Esophagus muscularis mucosa (tissue), 4 donors: ENCODE results near the gene LTBR. TPM values are rescaled to one million over a fixed set of nuclear protein-coding genes. Genes with fewer than 3 reads are reported as not detected.

Experiments used
- DNase-seq: peaks from one replicate; pipeline ENCODE4 v3.0.0-alpha.2; 2017; ENCODE audit errors: extremely low spot score
- H3K27ac ChIP-seq, 4 donors: fragments of 200-600 bp; sonication (generic); replicated peaks in 1 of 4; 1 replicate in 3 of 4; 2 replicates in 1 of 4; pipeline ENCODE4 v1.5.1; 2016 to 2019; ENCODE audit warnings: mild to moderate bottlenecking in 1 of 4
- H3K27me3 ChIP-seq, 4 donors: fragments of 200-600 bp; sonication (generic); one replicate each; pipeline versions ENCODE4 v1.5.1 to v1.6.0; 2016 to 2019
- H3K36me3 ChIP-seq, 4 donors: fragments of 200-600 bp; sonication (generic); one replicate each; pipeline ENCODE4 v1.5.1; 2016 to 2019
- H3K4me1 ChIP-seq, 4 donors: fragments of 200-600 bp; sonication (generic); one replicate each; pipeline ENCODE4 v1.5.1; 2016 to 2019
- H3K4me3 ChIP-seq, 4 donors: fragments of 200-600 bp; sonication (generic); 1 replicate in 2 of 4; 2 replicates in 2 of 4; pipeline ENCODE4 v1.5.1; 2016 to 2019; ENCODE audit warnings: mild to moderate bottlenecking in 4 of 4, moderate library complexity in 1 of 4
- H3K9me3 ChIP-seq, 4 donors: fragments of 200-600 bp; sonication (generic); 1 replicate in 3 of 4; 2 replicates in 1 of 4; pipeline ENCODE4 v1.5.1; 2016 to 2019
- EP300 ChIP-seq: sonication (generic); formaldehyde crosslinking; IDR thresholded peaks from one replicate; pipeline ENCODE4 v1.6.1; 2017; ENCODE audit warnings: antibody characterized with exemption
- POLR2A ChIP-seq: fragments of 450-650 bp; IDR thresholded peaks from one replicate; pipeline ENCODE4 v1.6.1; 2017; ENCODE audit warnings: antibody characterized with exemption, moderate library complexity, mild to moderate bottlenecking, low read depth
- POLR2AphosphoS5 ChIP-seq, 2 donors: sonication (generic); formaldehyde crosslinking; IDR thresholded peaks; one replicate each; pipeline ENCODE4 v1.6.1; 2017; ENCODE audit warnings: antibody characterized with exemption in 2 of 2
- WGBS: methylation state at CpG from one replicate; pipeline ENCODE4 v1.1.5; 2018; 5-methylcytosine and 5-hydroxymethylcytosine counted together
- intact Hi-C: fragments of 100-400 bp; cut with DNase I; formaldehyde crosslinking; loops from one replicate; pipeline ENCODE4 v1.15.1; 2023
- total RNA-seq, 4 donors: library from RNA; depleted of rRNA; stranded (reverse); fragments of >200 nt; gene quantifications; one replicate each; pipeline versions ENCODE4 v1.1.0 to v1.2.1, GENCODE V29; 2016
- TF ChIP-seq, protein P1 (sequence below), 3 experiments: fragments of 200-600 bp in 2 of 3; fragments of 450-650 bp in 1 of 3; sonication (generic) in 2 of 3; IDR thresholded peaks; one replicate each; pipeline ENCODE4 v1.5.1; 2017 to 2019; ENCODE audit warnings: antibody characterized with exemption in 3 of 3, mild to moderate bottlenecking in 2 of 3, moderate library complexity in 1 of 3

The LTBR gene
- total RNA-seq, 4 donors from 2014 or later: 117 to 144 (median 137) TPM

DNA sequence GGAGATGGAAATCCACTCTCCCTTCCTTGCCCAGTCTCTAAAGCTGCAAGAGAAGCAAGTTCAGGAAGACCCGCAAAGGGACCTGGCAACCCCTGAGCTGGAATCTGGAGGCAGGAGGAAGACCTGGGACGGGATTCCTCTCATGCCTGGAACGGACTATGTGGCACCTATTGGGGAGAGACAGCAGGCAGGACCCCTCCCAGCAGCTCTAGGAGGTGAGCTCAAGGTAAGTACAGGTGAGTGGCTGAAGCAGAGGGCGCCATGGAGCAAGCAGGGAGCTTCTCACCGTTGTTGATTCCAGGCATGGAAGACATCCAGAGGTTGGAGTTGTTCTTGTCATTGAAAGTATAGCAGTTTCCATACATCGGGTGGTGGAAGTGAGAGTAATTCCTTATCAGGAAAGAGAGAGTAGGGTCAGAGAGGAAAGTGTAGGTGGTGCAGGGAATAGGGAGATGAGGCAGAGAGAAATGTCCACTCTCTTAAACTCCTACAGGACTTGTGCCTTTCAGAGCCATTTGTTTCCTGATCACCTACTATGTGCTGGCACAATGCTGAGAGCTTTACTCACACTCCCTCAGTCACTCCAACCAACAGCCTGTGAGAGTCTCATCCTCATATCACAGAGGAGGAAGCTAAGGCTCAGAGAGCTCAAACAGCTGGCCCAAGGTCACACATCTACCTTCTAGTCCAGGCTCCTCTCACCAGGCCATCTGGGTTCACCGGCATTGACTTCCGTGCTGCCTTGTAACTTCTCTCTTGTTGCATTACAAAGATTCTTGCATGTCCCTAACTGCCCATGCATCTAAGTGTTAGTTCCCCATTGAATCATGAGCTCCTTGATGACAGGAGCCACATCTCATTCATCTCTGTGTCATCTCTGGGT, 28.2 kb upstream of the LTBR start:
- Histone ChIP-seq H3K27me3 (no peaks in the 10 kb centered on the region), H3K9me3 (no peaks in the 10 kb centered on the region), H3K27ac (no peak overlapping the region), H3K36me3 (no peaks in the 10 kb centered on the region), H3K4me1 (peaks cover 10 to 23% (median 16%) of the 10 kb centered on the region in 4 donors), H3K4me3 (no peak overlapping the region)
- TF ChIP-seq, protein P1, sequence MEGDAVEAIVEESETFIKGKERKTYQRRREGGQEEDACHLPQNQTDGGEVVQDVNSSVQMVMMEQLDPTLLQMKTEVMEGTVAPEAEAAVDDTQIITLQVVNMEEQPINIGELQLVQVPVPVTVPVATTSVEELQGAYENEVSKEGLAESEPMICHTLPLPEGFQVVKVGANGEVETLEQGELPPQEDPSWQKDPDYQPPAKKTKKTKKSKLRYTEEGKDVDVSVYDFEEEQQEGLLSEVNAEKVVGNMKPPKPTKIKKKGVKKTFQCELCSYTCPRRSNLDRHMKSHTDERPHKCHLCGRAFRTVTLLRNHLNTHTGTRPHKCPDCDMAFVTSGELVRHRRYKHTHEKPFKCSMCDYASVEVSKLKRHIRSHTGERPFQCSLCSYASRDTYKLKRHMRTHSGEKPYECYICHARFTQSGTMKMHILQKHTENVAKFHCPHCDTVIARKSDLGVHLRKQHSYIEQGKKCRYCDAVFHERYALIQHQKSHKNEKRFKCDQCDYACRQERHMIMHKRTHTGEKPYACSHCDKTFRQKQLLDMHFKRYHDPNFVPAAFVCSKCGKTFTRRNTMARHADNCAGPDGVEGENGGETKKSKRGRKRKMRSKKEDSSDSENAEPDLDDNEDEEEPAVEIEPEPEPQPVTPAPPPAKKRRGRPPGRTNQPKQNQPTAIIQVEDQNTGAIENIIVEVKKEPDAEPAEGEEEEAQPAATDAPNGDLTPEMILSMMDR (IDR thresholded peaks at IDR 0.05): no peak
- no peak for TF ChIP-seq POLR2AphosphoS5 (IDR thresholded peaks at IDR 0.05)
- WGBS: 74% methylated on average over 8 of the region's 8 CpGs
- intact Hi-C loops: no loop called here
- DNase-seq: no peak

DNA sequence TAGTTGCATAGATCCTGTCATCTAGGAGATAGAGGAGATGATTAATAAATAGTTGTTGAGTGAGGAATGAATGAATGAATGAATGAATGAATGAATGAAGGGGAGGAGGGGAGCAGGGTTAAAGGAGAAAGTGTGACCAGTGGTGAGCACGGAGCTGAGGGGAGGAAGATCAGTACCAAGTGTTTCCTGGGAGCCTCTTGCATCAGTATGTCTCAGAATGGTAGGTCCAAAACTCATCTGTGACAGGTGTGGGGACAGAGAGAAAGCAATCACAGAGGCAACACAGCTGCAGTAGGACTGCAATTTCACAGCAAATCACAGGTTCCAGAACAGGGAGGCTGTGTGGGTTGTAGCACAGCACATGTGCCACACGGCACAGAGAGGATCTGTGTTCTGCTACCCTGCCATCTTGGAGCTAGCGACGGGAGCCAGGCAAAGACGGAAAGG, 27.6 kb upstream of the LTBR start:
- WGBS: 95% methylated on average over 5 of the region's 5 CpGs
- intact Hi-C loops: no loop called here
- DNase-seq: no peak
- Histone ChIP-seq H3K9me3 (no peaks in the 10 kb centered on the region), H3K4me3 (no peak overlapping the region), H3K27ac (no peak overlapping the region), H3K36me3 (no peaks in the 10 kb centered on the region), H3K4me1 (peaks cover 13 to 30% (median 22%) of the 10 kb centered on the region in 4 donors), H3K27me3 (no peaks in the 10 kb centered on the region)
- TF ChIP-seq POLR2A (no peak), POLR2AphosphoS5 (IDR thresholded peaks at IDR 0.05) (no peak), EP300 (no peak)
- TF ChIP-seq, protein P1 (IDR thresholded peaks at IDR 0.05): no peak

DNA sequence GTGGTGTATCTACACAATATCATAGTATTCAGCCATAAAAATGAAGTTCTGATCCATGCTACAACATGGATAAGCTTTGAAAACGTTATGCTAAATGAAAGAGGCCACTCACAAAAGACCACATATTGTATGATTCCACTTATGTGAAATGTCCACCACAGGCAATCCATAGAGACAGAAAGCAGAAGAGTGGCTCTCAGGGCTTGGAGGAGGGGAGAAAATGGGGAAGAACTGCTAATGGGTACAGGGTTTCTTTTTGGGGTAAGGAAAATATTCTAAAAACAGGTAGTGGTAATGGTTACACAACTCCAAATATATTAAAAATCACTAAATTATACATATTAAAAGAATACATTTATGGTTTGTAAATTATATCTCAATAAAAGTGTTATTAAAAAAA, 25.1 kb upstream of the LTBR start:
- intact Hi-C loops: no loop called here
- TF ChIP-seq POLR2AphosphoS5 (IDR thresholded peaks at IDR 0.05): no peak
- TF ChIP-seq, protein P1 (IDR thresholded peaks at IDR 0.05): no peak
- TF ChIP-seq POLR2A: no peak
- no peak for TF ChIP-seq EP300
- WGBS: 82% methylated on average over 1 of the region's 1 CpG

DNA sequence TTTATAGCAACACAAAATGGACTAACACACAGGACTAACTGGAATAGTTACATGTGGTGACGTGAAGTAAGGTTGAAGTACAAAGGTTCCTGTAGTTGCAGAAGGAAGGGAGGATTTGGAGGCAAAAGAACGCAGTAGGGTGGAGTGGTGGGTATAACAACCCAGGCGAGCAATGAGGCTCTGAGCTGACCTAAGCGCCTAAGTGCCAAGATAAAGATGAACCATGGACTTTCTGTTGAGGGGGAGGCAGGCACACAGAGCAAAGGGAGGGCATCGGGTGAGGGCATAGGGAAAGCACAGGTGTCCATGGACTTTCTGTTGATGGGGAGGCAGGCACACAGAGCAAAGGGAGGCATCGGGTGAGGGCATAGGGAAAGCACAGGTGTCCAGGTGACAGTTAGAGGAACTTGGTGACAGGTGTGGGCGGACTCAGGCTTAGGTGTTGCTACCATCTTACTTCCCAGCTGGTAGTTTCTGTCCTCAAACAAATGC, 23.8 kb upstream of the LTBR start:
- WGBS: 80% methylated on average over 7 of the region's 7 CpGs
- intact Hi-C loops: no loop called here
- Histone ChIP-seq H3K27me3 (no peaks in the 10 kb centered on the region), H3K4me3 (no peak overlapping the region), H3K36me3 (no peaks in the 10 kb centered on the region), H3K27ac (no peak overlapping the region), H3K4me1 (peaks cover 18 to 43% (median 37%) of the 10 kb centered on the region in 4 donors), H3K9me3 (no peaks in the 10 kb centered on the region)
- TF ChIP-seq, protein P1 (IDR thresholded peaks at IDR 0.05): no peak
- TF ChIP-seq POLR2AphosphoS5 (IDR thresholded peaks at IDR 0.05) (no peak), EP300 (no peak), POLR2A (no peak)
- no peak for DNase-seq

More for the DNA sequence above, 25.1 kb upstream of the LTBR start:
- Histone ChIP-seq H3K36me3 (no peaks in the 10 kb centered on the region), H3K27me3 (no peaks in the 10 kb centered on the region), H3K4me3 (no peak overlapping the region), H3K27ac (no peak overlapping the region), H3K9me3 (no peaks in the 10 kb centered on the region), H3K4me1 (peaks cover 14 to 40% (median 33%) of the 10 kb centered on the region in 4 donors)
- no peak for DNase-seq
